ENCODE measurements around the gene MAPT. TPM values are rescaled to one million over a fixed set of nuclear protein-coding genes. Genes with fewer than 3 reads are reported as not detected.

MAPT gene
- total RNA-seq, 1 experiment from 2014 or later: 3.6 TPM

DNA sequence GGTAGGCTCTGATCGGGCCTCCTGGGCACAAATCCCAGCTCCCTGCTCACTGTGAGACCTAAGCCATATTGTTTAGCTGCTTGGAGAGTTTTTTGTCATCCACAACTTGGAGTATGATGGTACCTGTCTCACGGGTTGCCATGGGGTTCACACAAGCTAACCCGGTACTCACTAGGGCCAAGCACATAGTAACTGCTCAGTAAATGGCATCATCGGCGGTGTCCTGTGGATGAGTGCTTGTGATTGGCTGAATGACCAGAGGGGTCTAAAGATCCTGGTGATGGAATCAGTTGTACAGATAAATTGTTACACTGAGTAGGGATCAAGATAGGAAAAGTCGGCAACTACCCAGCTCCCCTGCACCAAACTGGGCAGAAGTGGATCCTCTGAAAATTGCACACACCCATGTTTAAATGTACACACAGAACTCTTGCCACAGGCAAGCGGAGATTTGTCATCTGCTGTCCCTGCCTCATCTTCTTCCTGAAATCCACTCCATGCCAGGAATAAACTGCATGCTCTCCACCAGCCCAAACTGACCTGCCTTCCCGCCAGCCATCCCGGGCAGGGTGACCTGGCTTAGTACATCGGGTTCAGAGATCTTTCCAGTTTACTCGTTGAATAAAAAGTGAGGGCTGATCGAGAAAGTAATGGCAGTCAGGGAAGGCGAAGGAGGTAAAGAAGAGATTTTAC lies 6.5 kb downstream of the MAPT start:
- Histone ChIP-seq H4K20me1 (ENCODE audit: low read length) (no peaks in the 10 kb centered on the region), H3K27ac (ENCODE audit: low read length) (no peak overlapping the region), H3K9me3 (ENCODE audit: low read length) (no peaks in the 10 kb centered on the region), H3K4me3 (ENCODE audit: low read length) (no peak overlapping the region), H3K9ac (ENCODE audit: low read length) (no peak overlapping the region), H3F3A (ENCODE audit: low read length, unreplicated experiment) (no peaks in the 10 kb centered on the region), H3K36me3 (ENCODE audit: low read depth, low read length) (no peaks in the 10 kb centered on the region), H3K79me2 (ENCODE audit: low read length) (no peaks in the 10 kb centered on the region), H3K9me2 (replicated peaks; ENCODE audit: low read length) (no peaks in the 10 kb centered on the region), H3K27me3 (ENCODE audit: low read length) (peaks cover 10% of the 10 kb centered on the region), H3K4me1 (ENCODE audit: insufficient read depth, low read length) (peaks cover 2% of the 10 kb centered on the region; the same call in 1 of the 2 replicates), H2AFZ (ENCODE audit: low read length) (no peak overlapping the region), H3K4me2 (ENCODE audit: low read length) (no peak overlapping the region)
- no TSS peak for BruUV-seq (replicated peaks)
- ATAC-seq (no peak), DNase-seq (no peak)
- intact Hi-C loops (cut with micrococcal nuclease): no loop called here
- ChIA-PET POLR2A (ENCODE audit: unreplicated experiment) (no interaction called here), CTCF (no interaction called here)
- TF ChIP-seq, protein P1, sequence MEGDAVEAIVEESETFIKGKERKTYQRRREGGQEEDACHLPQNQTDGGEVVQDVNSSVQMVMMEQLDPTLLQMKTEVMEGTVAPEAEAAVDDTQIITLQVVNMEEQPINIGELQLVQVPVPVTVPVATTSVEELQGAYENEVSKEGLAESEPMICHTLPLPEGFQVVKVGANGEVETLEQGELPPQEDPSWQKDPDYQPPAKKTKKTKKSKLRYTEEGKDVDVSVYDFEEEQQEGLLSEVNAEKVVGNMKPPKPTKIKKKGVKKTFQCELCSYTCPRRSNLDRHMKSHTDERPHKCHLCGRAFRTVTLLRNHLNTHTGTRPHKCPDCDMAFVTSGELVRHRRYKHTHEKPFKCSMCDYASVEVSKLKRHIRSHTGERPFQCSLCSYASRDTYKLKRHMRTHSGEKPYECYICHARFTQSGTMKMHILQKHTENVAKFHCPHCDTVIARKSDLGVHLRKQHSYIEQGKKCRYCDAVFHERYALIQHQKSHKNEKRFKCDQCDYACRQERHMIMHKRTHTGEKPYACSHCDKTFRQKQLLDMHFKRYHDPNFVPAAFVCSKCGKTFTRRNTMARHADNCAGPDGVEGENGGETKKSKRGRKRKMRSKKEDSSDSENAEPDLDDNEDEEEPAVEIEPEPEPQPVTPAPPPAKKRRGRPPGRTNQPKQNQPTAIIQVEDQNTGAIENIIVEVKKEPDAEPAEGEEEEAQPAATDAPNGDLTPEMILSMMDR (conservative IDR thresholded peaks at IDR 0.05; ENCODE audit: low read depth, low read length): no peak
- TF ChIP-seq EZH2phosphoT487 (IDR thresholded peaks at IDR 0.05; ENCODE audit: borderline replicate concordance, low read length) (no peak), EZH2 (IDR thresholded peaks at IDR 0.05; ENCODE audit: low read length, unreplicated experiment) (no peak)

DNA sequence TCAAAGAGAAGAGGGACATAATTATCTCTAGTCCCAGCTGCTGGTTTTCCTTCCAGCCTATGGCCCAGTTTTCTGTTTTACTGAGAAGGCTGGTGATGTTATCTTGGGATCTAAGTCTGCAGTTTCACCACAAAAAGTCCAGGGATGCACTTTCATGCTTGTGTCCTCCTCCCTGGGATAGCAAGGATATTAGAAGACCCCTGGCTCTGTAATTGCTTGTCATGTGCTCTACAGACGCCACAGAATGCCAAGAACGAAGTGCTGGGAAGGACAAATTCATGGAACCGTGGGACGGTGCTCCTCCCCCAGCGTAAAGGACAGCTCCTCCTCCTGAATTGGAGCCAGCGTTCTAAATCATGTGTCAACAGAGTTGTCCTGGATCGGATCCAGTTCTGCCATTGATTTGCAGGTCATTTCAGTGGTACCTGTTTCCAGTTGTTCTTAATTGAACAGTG lies 8.6 kb downstream of the MAPT start:
- no peaks in the 10 kb centered on the region for H3K36me3 ChIP-seq (ENCODE audit: low read depth, low read length)
- H3K4me3 ChIP-seq (ENCODE audit: low read length): no peak overlapping the region
- TF ChIP-seq, protein P1 (conservative IDR thresholded peaks at IDR 0.05; ENCODE audit: low read depth, low read length): no peak
- no peak for TF ChIP-seq EZH2 (IDR thresholded peaks at IDR 0.05; ENCODE audit: low read length, unreplicated experiment)
- no peak for TF ChIP-seq EZH2phosphoT487 (IDR thresholded peaks at IDR 0.05; ENCODE audit: borderline replicate concordance, low read length)
- no peak overlapping the region for H3K27ac ChIP-seq (ENCODE audit: low read length)
- 0 out of 2 replicates have a peak, but pooled peaks cover 12% of the 10 kb centered on the region for H3K27me3 ChIP-seq (ENCODE audit: low read length)
- no peaks in the 10 kb centered on the region for H3K9me2 ChIP-seq (replicated peaks; ENCODE audit: low read length)
- 0 out of 2 replicates have a peak overlapping the region, but pooled peaks have one; percentile 17 for H2AFZ ChIP-seq (ENCODE audit: low read length)
- no peaks in the 10 kb centered on the region for H3K79me2 ChIP-seq (ENCODE audit: low read length)
- H3F3A ChIP-seq (ENCODE audit: low read length, unreplicated experiment): no peaks in the 10 kb centered on the region
- BruUV-seq (replicated peaks): no TSS peak
- ATAC-seq: no peak
- DNase-seq: peak; percentile 38
- H3K4me2 ChIP-seq (ENCODE audit: low read length): no peak overlapping the region
- intact Hi-C loops (cut with micrococcal nuclease): no loop called here
- no peaks in the 10 kb centered on the region for H3K9me3 ChIP-seq (ENCODE audit: low read length)
- CTCF ChIA-PET: interaction anchor here (0.7 kb wide), 1 partner anchor 193 kb away, joined by 5 read pairs; no protein-coding TSS in a partner anchor
- no peak overlapping the region for H3K9ac ChIP-seq (ENCODE audit: low read length)
- H3K4me1 ChIP-seq (ENCODE audit: insufficient read depth, low read length): no peaks in the 10 kb centered on the region
- POLR2A ChIA-PET (ENCODE audit: unreplicated experiment): no interaction called here
- H4K20me1 ChIP-seq (ENCODE audit: low read length): no peaks in the 10 kb centered on the region

- H3K4me2 ChIP-seq (ENCODE audit: low read length): no peak overlapping the region
- H3K9me2 ChIP-seq (replicated peaks; ENCODE audit: low read length): no peaks in the 10 kb centered on the region
- ChIA-PET POLR2A (ENCODE audit: unreplicated experiment) (no interaction called here), CTCF (no interaction called here)
- H2AFZ ChIP-seq (ENCODE audit: low read length): no peak overlapping the region
- no peaks in the 10 kb centered on the region for H3K9me3 ChIP-seq (ENCODE audit: low read length)
- intact Hi-C loops (cut with micrococcal nuclease): no loop called here
- ATAC-seq: no peak
- TF ChIP-seq EZH2 (IDR thresholded peaks at IDR 0.05; ENCODE audit: low read length, unreplicated experiment) (no peak), EZH2phosphoT487 (IDR thresholded peaks at IDR 0.05; ENCODE audit: borderline replicate concordance, low read length) (no peak)
- TF ChIP-seq, protein P1 (conservative IDR thresholded peaks at IDR 0.05; ENCODE audit: low read depth, low read length): no peak
- H3K27me3 ChIP-seq (ENCODE audit: low read length): 0 out of 2 replicates have a peak, but pooled peaks cover 12% of the 10 kb centered on the region
- no TSS peak for BruUV-seq (replicated peaks)
- no peaks in the 10 kb centered on the region for H3K79me2 ChIP-seq (ENCODE audit: low read length)
- no peak overlapping the region for H3K9ac ChIP-seq (ENCODE audit: low read length)
- H3F3A ChIP-seq (ENCODE audit: low read length, unreplicated experiment): no peaks in the 10 kb centered on the region
- no peaks in the 10 kb centered on the region for H3K4me1 ChIP-seq (ENCODE audit: insufficient read depth, low read length)
- no peak overlapping the region for H3K27ac ChIP-seq (ENCODE audit: low read length)
- no peaks in the 10 kb centered on the region for H4K20me1 ChIP-seq (ENCODE audit: low read length)
- H3K4me3 ChIP-seq (ENCODE audit: low read length): no peak overlapping the region
- no peak for DNase-seq
- no peaks in the 10 kb centered on the region for H3K36me3 ChIP-seq (ENCODE audit: low read depth, low read length)
Observed at GRCh38 chr17:45904866-45905265, 10.5 kb downstream of the MAPT start.

Data from PC-3 (cell line).